Measurements from ENCODE around the gene POU2AF2.

The POU2AF2 gene

GRCh38 chr11:111330234-111330893 is 84.8 kb downstream of the POU2AF2 start:
- DNase-seq (ENCODE audit: low spot score): no peak

GRCh38 chr11:111331711-111332479 is 86.4 kb downstream of the POU2AF2 start:
- no peak for DNase-seq (ENCODE audit: low spot score)

GRCh38 chr11:111334532-111335502 is 89.3 kb downstream of the POU2AF2 start:
- no peak for DNase-seq (ENCODE audit: low spot score)

GRCh38 chr11:111335549-111335948 is 90.0 kb downstream of the POU2AF2 start:
- DNase-seq (ENCODE audit: low spot score): no peak
